Stimulated activated CD8-positive, alpha-beta memory T cell treated with anti-CD3 and anti-CD28 coated beads, Interleukin-15, amount 100 ng/mL, for 48 hours (primary cell): ENCODE data around the gene CT47C1.
"Not testable (repeated sequence)": the region's sequence is repeated elsewhere in the genome, so short reads cannot be mapped to it uniquely, and the experiment has no call there.

Experiments
- DNase-seq, 2 donors: peaks; one replicate each; pipeline ENCODE4 v3.0.0-alpha.2; 2020; ENCODE audit warnings: low read depth in 2 of 2

Gene CT47C1

GRCh38 chrX:119072744-119073143 lies at the start of gene CT47C1:
Gene CT47C1, plus strand, starts transcription at chrX:119072993. Its CDS starts 233 bp downstream, at chrX:119073226.
- DNase-seq, result no peak

DNA sequence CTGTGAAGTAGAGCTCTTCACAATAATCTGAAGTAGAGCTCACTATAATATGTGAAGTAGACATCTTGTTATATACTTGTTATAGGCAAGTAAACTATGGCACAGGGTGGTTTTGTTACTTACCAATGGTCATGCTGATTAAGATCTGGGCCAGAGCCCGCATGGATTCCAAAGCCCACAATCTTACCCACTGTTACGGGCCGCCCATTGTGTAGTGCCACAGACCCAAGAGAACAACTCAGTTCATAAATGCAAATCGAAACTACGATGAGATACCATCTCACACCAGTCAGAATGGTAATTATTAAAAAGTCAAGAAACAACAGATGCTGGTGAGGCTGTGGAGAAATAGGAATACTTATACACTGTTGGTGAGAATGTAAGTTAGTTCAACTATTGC lies 46.9 kb upstream of the CT47C1 start:
- DNase-seq, result no peak

DNA sequence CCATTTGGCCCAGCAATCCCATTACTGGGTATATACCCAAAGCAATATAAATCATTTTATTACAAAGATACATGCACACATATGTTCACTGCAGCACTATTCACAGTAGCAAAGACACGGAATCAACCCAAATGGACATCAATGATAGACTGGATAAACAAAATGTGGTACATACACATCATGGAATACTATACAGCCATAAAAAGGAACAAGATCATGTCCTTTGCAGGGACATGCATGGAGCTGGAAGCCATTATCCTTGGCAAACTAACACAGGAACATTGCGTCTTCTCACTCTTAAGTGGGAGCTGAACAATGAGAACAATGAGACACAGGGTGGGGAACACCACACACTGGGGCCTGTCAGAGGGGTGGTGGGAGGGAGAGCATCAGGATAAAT lies 46.4 kb upstream of the CT47C1 start:
- not testable (repeated sequence) for DNase-seq

DNA sequence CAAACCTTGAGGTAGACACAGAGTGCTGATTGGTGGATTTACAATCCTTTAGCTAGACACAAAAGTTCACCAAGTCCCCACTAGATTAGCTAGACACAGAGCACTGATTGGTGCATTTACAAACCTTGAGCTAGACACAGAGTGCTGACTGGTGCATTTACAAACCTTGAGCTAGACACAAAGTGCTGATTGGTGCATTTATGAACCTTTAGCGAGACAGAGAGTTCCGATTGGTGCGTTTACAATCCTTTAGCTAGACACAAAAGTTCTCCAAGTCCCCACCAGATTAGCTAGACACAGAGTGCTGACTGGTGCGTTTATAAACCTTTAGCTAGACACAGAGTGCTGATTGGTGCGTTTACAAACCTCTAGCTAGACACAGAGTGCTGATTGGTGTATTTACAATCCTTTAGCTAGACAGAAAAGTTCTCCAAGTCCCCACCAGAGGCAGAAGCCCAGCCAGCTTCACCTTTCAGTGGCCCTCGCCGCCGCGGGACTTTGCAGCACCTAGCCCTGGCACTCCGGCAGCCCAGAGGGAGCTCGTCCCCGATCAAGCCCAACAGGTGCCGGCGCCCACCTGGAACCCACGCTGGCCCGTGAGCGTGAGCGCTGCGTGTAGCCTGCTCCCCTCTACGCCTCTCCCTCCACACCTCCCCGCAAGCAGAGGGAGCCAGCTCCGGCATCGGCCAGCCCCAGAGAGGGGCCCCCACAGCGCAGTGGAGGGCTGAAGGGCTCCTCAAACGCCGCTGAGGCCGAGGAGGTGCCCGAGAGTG lies 44.6 kb upstream of the CT47C1 start:
- not testable (repeated sequence) for DNase-seq

DNA sequence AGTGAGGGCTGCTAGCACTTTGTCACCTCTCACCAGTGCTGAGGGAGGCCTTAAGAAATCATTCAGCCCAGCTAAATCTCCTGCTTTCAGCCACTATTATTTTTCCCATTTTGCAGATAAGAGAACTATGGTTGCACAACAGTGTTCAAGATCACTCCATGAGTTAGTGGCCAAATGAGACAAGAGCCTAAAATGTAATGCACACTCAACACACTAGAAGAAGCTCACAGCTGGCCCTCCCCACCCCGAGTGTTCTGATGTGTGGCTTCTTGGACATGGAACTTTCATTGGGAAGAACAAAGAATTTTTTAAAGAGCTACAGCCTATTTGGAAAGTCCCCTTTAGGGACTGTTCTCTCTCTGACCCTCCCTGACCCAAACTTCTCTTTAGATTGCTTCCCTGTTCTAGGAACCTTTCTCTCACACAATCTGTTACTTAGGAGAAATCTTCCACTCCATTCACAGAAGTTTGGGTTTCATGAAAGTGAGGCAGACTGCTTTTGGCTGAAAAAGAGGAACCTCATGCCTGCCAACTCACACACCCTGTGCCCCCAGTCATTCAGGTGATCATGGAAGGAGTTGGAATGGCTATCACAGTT lies 44.0 kb upstream of the CT47C1 start:
- no peak for DNase-seq

GRCh38 chrX:119029656-119030055 lies 43.1 kb upstream of the CT47C1 start:
- not testable (repeated sequence) for DNase-seq

GRCh38 chrX:119030990-119031389 lies 41.8 kb upstream of the CT47C1 start:
- DNase-seq, result no peak

DNA sequence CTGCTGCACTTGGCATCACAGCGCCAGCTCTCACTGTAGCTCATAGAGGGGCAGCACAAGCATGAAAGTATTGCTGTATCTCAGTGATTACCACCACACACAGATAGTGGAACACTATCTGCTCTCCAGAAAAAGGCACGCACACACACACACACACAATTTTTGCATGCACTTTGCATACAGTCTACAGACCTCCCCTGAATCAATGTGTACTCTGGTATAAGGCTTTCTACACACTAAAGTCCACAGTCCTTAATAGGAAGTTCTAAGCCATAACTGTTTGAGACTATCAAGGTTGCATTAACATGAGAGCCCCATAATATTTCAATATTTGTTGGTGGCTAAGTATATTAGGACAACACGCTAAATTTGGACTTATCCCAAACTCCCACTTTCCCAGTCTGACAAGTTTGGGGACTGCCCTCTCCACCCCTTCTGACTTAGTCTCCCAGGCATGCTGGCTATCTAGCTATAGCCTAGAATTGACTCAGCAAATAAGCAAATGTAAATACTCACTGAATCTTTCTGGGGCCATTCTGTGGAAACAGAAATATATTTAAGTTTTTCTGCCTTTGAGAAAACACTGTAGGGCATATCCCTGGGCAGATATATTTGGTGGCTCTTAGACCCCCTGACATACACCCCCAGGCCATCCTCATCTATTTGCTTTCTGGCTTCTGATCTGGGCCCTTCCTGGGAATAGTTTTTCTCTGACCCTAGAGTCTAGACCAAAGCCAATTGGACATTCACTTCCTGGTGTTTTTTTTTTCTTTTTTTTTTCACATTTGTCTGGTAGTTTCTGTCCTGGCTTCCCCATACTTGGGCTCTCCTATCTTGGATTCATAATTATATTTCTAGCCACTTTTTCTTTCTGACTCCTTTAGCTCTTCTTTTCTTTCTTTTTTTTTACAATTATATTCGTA lies 36.4 kb upstream of the CT47C1 start:
- no peak for DNase-seq

GRCh38 chrX:119040432-119040831 lies 32.4 kb upstream of the CT47C1 start:
- no peak for DNase-seq

DNA sequence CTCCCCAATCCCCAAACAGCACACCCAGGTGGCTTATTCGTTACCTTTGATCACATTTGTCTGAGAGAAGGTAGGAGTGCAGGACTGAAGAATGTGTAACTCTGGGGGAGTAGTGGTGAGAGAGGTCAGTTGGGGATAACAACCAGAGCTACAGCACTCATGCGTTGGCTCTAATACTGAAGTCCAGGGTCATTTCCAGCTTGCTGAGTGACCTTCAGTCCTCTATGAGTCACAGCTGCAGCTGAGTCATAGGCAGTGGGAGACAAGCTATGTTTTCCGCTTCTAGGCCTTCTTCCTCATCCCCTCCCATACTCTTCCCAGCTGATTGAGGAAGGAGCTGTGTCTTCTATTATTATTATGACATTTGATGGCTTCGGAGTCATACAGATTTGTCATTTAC lies 31.6 kb upstream of the CT47C1 start:
- DNase-seq, result no peak

GRCh38 chrX:119042040-119042439 lies 30.8 kb upstream of the CT47C1 start:
- no peak for DNase-seq

GRCh38 chrX:119042996-119043395 lies 29.8 kb upstream of the CT47C1 start:
- DNase-seq, result no peak

DNA sequence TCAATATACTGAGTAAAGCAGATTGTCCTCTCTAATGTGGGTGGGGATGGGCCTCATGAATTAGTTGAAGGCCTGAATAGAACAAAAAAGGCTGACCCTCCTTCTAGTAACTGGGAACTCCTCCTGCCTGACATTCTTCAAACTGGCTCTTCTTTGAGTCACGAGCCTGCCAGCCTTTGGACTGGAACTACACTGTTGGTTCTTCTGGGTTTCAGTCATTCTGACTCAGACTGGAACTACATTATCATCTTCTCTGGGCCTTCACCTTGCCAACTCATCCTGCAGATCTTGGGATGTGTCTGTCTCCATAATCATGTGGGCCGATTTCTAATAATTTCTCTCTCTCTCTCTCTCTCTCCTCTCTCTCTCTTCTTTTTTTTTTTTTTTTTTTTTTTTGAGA lies 26.9 kb upstream of the CT47C1 start:
- DNase-seq, result no peak

DNA sequence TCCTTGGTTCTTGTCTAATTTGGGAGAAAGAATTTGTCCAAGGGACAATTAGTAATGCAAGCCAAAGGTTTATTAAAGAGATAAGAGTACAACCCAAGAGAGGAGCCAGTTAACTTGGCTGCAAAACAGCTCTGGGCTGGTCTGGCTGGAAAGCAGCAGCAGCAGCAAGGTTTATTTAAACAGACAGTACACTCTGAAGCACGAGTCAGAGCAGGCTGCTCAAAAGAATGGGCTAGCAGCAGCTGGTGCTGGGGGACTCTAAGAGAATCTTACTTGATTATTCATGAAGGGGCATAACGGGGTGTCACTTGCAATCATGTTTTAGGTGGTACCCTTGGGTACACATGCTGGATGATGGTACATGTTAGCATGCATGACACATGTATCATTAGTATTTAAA lies 17.1 kb upstream of the CT47C1 start:
- no peak for DNase-seq

DNA sequence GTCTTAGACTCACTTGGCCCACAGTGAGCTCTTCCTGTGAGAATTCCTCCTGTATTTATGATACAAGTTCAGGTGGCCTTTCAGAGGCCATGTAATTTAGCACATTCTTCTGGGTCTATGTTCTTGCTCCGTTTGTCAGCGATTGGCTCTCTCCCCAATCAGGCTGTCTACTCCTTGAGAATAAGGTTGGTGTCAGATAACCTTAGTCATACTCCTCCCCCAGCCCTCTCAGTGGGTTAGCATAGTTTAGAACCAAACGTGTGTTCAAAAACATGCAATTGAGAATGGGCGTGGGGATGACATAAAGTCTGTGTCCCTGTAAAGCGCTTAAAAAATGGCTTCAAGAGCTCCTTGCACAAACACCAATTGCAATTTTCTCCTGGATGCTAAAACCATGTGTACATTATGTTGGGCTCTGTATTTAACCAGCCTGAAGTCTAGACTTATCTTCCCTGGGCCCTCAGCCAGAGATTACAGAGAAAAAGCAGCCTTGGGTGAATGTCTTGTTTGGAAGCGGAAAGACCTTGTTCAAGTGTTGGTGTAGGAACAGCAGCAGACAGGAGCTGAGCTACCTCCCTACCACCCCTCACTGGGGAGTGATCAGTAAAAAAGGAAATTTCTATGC lies 9.9 kb upstream of the CT47C1 start:
- no peak for DNase-seq

GRCh38 chrX:119063428-119063827 lies 9.4 kb upstream of the CT47C1 start:
- DNase-seq, result no peak

DNA sequence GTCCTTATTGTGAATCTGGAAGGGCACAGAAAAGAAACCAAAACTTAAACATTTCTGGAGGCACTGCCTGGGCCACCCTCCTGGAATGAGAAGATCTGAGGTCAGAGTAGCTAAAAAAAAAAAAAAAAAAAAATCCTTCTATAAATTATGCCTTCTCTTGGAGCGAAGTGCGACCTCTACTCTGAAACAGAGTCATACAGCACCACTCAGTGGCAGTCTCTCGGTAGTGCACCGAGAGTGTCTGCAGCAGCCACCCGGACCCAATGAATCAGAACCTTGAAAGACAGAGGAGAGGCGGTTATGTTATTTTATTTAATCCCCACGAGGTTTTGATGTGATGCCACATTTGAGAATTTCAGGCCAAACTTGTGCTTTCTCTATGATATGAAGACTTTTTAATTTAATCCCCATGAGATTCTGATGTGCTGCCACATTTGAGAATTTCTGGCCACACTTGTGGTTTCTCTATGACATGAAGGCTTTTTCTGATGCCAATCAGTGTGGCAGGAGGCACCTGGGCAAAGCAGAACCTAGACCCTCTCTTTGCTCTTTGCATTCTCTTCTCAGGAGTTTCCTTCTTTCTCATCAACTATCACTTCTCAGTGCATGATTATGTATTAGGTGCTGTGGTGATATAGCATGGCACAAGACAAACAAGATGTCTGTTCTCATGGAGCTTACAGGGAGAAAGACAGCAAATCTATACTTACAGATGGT lies 5.6 kb upstream of the CT47C1 start:
- peak; percentile 21 to 25 for DNase-seq

- no peak for DNase-seq
These were observed 3.7 kb upstream of the CT47C1 start for GRCh38 chrX:119069128-119069527.

GRCh38 chrX:119069762-119070161 lies 3.0 kb upstream of the CT47C1 start:
- DNase-seq, result no peak

GRCh38 chrX:119071381-119071780 lies 1.4 kb upstream of the CT47C1 start:
- no peak for DNase-seq

- DNase-seq, result no peak
These were observed 560 bp downstream of the CT47C1 start for GRCh38 chrX:119073200-119073905.
